ENCODE results near the gene SUCNR1. TPM values are rescaled to one million over a fixed set of nuclear protein-coding genes. Genes with fewer than 3 reads are reported as not detected.
A peak's percentile ranks its signal among the peaks of the same experiment; 100 is the strongest.

Gene SUCNR1
- total and polyA plus RNA-seq, 12 donors: 0.08 to 4.9 (median 1.6) TPM

DNA sequence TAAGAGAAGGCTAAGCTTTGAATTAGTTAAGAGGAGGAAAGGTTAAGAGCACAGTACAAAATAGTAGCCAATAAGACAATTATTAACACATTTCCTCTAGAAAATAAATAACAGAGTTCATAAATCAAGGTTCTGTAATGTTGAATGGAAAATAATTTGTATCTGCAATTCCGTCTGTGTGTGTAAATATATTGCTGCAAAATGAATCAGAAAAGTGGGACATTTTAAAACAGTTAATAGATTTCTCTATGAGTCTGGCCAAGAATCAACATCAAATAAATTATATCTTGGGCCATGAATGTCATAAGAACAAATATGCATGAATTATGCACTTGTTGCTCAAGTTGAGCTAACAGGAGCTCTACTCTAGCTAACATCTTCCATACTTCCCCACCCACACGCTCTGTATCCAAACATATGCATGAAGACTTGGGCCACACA, 14.2 kb upstream of the SUCNR1 start:
- intact Hi-C loops (cut with DNase I): no loop called here
- TF ChIP-seq POLR2A (IDR thresholded peaks at IDR 0.05): no peak
- TF ChIP-seq, protein P1, sequence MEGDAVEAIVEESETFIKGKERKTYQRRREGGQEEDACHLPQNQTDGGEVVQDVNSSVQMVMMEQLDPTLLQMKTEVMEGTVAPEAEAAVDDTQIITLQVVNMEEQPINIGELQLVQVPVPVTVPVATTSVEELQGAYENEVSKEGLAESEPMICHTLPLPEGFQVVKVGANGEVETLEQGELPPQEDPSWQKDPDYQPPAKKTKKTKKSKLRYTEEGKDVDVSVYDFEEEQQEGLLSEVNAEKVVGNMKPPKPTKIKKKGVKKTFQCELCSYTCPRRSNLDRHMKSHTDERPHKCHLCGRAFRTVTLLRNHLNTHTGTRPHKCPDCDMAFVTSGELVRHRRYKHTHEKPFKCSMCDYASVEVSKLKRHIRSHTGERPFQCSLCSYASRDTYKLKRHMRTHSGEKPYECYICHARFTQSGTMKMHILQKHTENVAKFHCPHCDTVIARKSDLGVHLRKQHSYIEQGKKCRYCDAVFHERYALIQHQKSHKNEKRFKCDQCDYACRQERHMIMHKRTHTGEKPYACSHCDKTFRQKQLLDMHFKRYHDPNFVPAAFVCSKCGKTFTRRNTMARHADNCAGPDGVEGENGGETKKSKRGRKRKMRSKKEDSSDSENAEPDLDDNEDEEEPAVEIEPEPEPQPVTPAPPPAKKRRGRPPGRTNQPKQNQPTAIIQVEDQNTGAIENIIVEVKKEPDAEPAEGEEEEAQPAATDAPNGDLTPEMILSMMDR (IDR thresholded peaks at IDR 0.05): no peak
- Histone ChIP-seq H3K4me1 (replicated peaks in 1 of 2) (peaks cover 4 to 10% of the 10 kb centered on the region in 2 donors), H3K27me3 (no peaks in the 10 kb centered on the region), H3K4me3 (no peak overlapping the region), H3K36me3 (replicated peaks in 1 of 2) (no peaks in the 10 kb centered on the region), H3K27ac (no peak overlapping the region), H3K9me3 (replicated peaks in 1 of 3) (no peaks in the 10 kb centered on the region)
- WGBS, 4 donors: 46 to 65% (median 59%) methylated on average over 2 of the region's 2 CpGs
- no peak for DNase-seq

DNA sequence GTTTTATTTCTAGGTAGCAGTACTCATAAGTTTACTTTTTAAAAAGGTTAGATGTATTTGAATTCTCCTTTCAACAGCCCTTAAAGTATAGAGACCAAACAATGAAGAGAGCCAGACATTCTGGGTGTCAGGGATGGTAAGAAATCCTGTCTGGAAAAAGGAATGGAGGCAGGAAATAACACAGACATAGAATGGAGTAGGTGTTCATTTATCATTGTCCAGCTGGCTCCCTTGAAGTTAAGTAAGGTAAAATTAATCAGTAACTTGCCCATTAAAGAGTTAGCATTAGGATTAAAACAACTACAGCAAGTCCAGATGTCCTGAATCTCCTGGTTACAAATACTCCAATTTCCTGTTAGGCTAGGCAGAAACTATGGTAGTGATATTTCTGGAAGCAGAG, 13.5 kb upstream of the SUCNR1 start:
- Histone ChIP-seq H3K36me3 (replicated peaks in 1 of 2) (no peaks in the 10 kb centered on the region), H3K27ac (no peak overlapping the region), H3K4me1 (replicated peaks in 1 of 2) (peaks cover 10 to 15% of the 10 kb centered on the region in 2 donors), H3K27me3 (no peaks in the 10 kb centered on the region), H3K4me3 (no peak overlapping the region), H3K9me3 (replicated peaks in 1 of 3) (no peaks in the 10 kb centered on the region)
- TF ChIP-seq, protein P1 (IDR thresholded peaks at IDR 0.05): no peak
- no peak for TF ChIP-seq POLR2A (IDR thresholded peaks at IDR 0.05)
- no peak for DNase-seq
- intact Hi-C loops (cut with DNase I): no loop called here

- no peak overlapping the region for H3K4me3 ChIP-seq
- no peaks in the 10 kb centered on the region for H3K9me3 ChIP-seq (replicated peaks in 1 of 3)
- peaks cover 14 to 22% of the 10 kb centered on the region in 2 donors for H3K4me1 ChIP-seq (replicated peaks in 1 of 2)
- H3K36me3 ChIP-seq (replicated peaks in 1 of 2): no peaks in the 10 kb centered on the region
- TF ChIP-seq, protein P1 (IDR thresholded peaks at IDR 0.05): no peak
- TF ChIP-seq POLR2A (IDR thresholded peaks at IDR 0.05): no peak
- intact Hi-C loops (cut with DNase I): no loop called here
- DNase-seq: no peak
- peak overlapping the region in 1 of 5 donors; percentile 21 for H3K27ac ChIP-seq
- H3K27me3 ChIP-seq: no peaks in the 10 kb centered on the region
- WGBS, 4 donors: 75 to 82% (median 79%) methylated on average over 2 of the region's 2 CpGs
Observed at GRCh38 chr3:151863611-151864010, 9.8 kb upstream of the SUCNR1 start.

- H3K36me3 ChIP-seq (replicated peaks in 1 of 2): no peaks in the 10 kb centered on the region
- intact Hi-C loops (cut with DNase I): no loop called here
- TF ChIP-seq, protein P1 (IDR thresholded peaks at IDR 0.05): no peak
- no peak for TF ChIP-seq POLR2A (IDR thresholded peaks at IDR 0.05)
- peak overlapping the region in 3 of 5 donors; percentile 24 to 54 (median 42) for H3K27ac ChIP-seq
- no peaks in the 10 kb centered on the region for H3K27me3 ChIP-seq
- no peaks in the 10 kb centered on the region for H3K9me3 ChIP-seq (replicated peaks in 1 of 3)
- DNase-seq: no peak
- 35 to 47% (median 45%) methylated on average over 4 of the region's 4 CpGs for WGBS, 4 donors
- H3K4me3 ChIP-seq: no peak overlapping the region
- H3K4me1 ChIP-seq (replicated peaks in 1 of 2): peaks cover 14 to 26% of the 10 kb centered on the region in 2 donors
Observed at GRCh38 chr3:151864423-151865101, 8.9 kb upstream of the SUCNR1 start.

Data from adrenal gland (tissue), 12 donors.